GOT3 (cell line): ENCODE data around the gene ATP11A.
"Not testable (repeated sequence)": the region's sequence is repeated elsewhere in the genome, so short reads cannot be mapped to it uniquely, and the experiment has no call there.

Experiments used
- DNase-seq: peaks from one replicate; lab custom pipeline; 2025; ENCODE audit warnings: mixed read lengths; lab: John Stamatoyannopoulos, UW

Gene ATP11A

GRCh38 chr13:112881656-112882554 lies 192.1 kb downstream of the ATP11A start:
- no peak for DNase-seq

- no peak for DNase-seq
Observed at GRCh38 chr13:112882555-112883024, 192.8 kb downstream of the ATP11A start.

- DNase-seq = no peak
Observed at GRCh38 chr13:112883241-112883945, 193.6 kb downstream of the ATP11A start.

GRCh38 chr13:112884700-112885099 lies 194.9 kb downstream of the ATP11A start:
- not testable (repeated sequence) for DNase-seq

GRCh38 chr13:112885242-112885781 lies 195.5 kb downstream of the ATP11A start:
- DNase-seq = no peak

GRCh38 chr13:112885782-112886268 lies 196.0 kb downstream of the ATP11A start:
- DNase-seq = no peak

- DNase-seq = no peak
Observed at GRCh38 chr13:112887151-112887550, 197.3 kb downstream of the ATP11A start.

- DNase-seq = no peak
Observed at GRCh38 chr13:112887557-112887991, 197.7 kb downstream of the ATP11A start.

GRCh38 chr13:112888238-112889111 lies 198.6 kb downstream of the ATP11A start:
- DNase-seq = no peak

- DNase-seq = no peak
Observed at GRCh38 chr13:112889351-112890290, 199.8 kb downstream of the ATP11A start.

- DNase-seq = no peak
Observed at GRCh38 chr13:112890316-112891145, 200.7 kb downstream of the ATP11A start.

GRCh38 chr13:112891477-112892401 lies 201.9 kb downstream of the ATP11A start:
- no peak for DNase-seq

GRCh38 chr13:112892426-112893206 lies 202.8 kb downstream of the ATP11A start:
- no peak for DNase-seq

GRCh38 chr13:112893207-112893569 lies 203.3 kb downstream of the ATP11A start:
- DNase-seq = no peak

GRCh38 chr13:112893570-112894422 lies 204.0 kb downstream of the ATP11A start:
- no peak for DNase-seq

GRCh38 chr13:112894423-112894672 lies 204.5 kb downstream of the ATP11A start:
- no peak for DNase-seq
